ENCODE measurements around the gene ATP6V1A. TPM values are rescaled to one million over a fixed set of nuclear protein-coding genes. Genes with fewer than 3 reads are reported as not detected.

Gene ATP6V1A
- total and polyA plus RNA-seq, 2 of the 13 experiments (the other 11 are each of a cell fraction or from before 2014, with no cell fraction given): 23.4 to 95.1 TPM

GRCh38 chr3:113745756-113746547 lies 883 bp upstream of the ATP6V1A start, which contains the start of gene NAA50 (continued):
- TF ChIP-seq MEIS2 (CRISPR knock-in tag; IDR thresholded peaks at IDR 0.05): peak; percentile 48; the same call in 1 of the 2 replicates
- TF ChIP-seq ZNF274 (CRISPR knock-in tag; IDR thresholded peaks at IDR 0.05): peak; percentile 69; the same call in 1 of the 2 replicates
- no peak for TF ChIP-seq NR3C1 (CRISPR knock-in tag; IDR thresholded peaks at IDR 0.05)
- peak; percentile 78 for TF ChIP-seq RXRB (CRISPR knock-in tag; IDR thresholded peaks at IDR 0.05; ENCODE audit: borderline replicate concordance)
- no peak for TF ChIP-seq FOXP1 (IDR thresholded peaks at IDR 0.05)
- TF ChIP-seq FOXP1 (CRISPR knock-in tag; IDR thresholded peaks at IDR 0.05): no peak
- no peak for TF ChIP-seq ZNF570 (CRISPR knock-in tag; IDR thresholded peaks at IDR 0.05; ENCODE audit: borderline replicate concordance)

- peak overlapping the region; percentile 92 to 100 (median 97) for H3K4me3 ChIP-seq (replicated peaks in 1 of 3; ENCODE audit: insufficient read depth in 1 of 3, low read depth in 2 of 3, low read length in 3 of 3)
- peaks cover 23% of the 10 kb centered on the region for H4K20me1 ChIP-seq (ENCODE audit: insufficient read depth, low read length)
- H3K4me1 ChIP-seq (ENCODE audit: insufficient read depth, low read length): peaks cover 43% of the 10 kb centered on the region
- ChIA-PET CTCF (ENCODE audit: low intra/inter-chr PET ratio, low total read pairs) (no interaction called here), POLR2A (interaction anchor here (0.6 to 4.0 kb wide), 8 partner anchors 10 to 232 kb away, joined by 3 to 22 read pairs (median 3); partner anchors contain the start of genes SPICE1 and USF3)
- ATAC-seq (peak; percentile 36), FAIRE-seq (peak; percentile 54), DNase-seq (ENCODE audit: low spot score) (peak; percentile 11)
- peak overlapping the region; percentile 78 for H3K4me2 ChIP-seq (ENCODE audit: low read depth, low read length)
- intact Hi-C loops (cut with micrococcal nuclease; ENCODE audit: unreplicated experiment) (loop anchor here (1.0 to 10.0 kb wide), 5 partner anchors 8 to 309 kb away; partner anchors contain the start of genes CCDC191, QTRT2 and USF3), in situ Hi-C loops (cut with HindIII; ENCODE audit: extremely low pct_ligation_motif_present, low pct_unique_long_range_greater_than_20kb) (loop anchor here (10.0 kb wide), 1 partner anchor 87 kb away; the partner anchor contains the start of gene GRAMD1C)
- peak overlapping the region; percentile 100 for H3K27ac ChIP-seq (ENCODE audit: extremely low read length, insufficient read depth, low read length)
- H3K79me2 ChIP-seq (ENCODE audit: insufficient read depth, low read length): peaks cover 87% of the 10 kb centered on the region
- BruUV-seq (replicated peaks): TSS peak; percentile 74
- H3K9me3 ChIP-seq (ENCODE audit: low read length): no peaks in the 10 kb centered on the region
- H2AFZ ChIP-seq (ENCODE audit: low read length): peak overlapping the region; percentile 61
- H3K27me3 ChIP-seq (ENCODE audit: control insufficient read depth in 1 of 2, insufficient read depth in 2 of 2, low read length in 2 of 2): no peaks in the 10 kb centered on the region; a peak in 1 of 5 replicates
- no peaks in the 10 kb centered on the region for H3K36me3 ChIP-seq (replicated peaks in 1 of 2; ENCODE audit: control insufficient read depth in 1 of 2, insufficient read depth in 2 of 2, low read length in 2 of 2)
- H3K9ac ChIP-seq (ENCODE audit: insufficient read depth, low read depth, low read length): peak overlapping the region; percentile 96
- 2% methylated on average over 17 of the region's 18 CpGs for WGBS (ENCODE audit: low lambda C conversion rate)
- TF ChIP-seq SKI (IDR thresholded peaks at IDR 0.05; ENCODE audit: partially characterized antibody): no peak
- TF ChIP-seq ZNF292 (CRISPR knock-in tag; IDR thresholded peaks at IDR 0.05; ENCODE audit: borderline replicate concordance, low read depth): peak; percentile 76; the same call in 1 of the 2 replicates
- TF ChIP-seq FIP1L1 (IDR thresholded peaks at IDR 0.05; ENCODE audit: borderline replicate concordance, insufficient read depth, low read depth, low read length): no peak
- TF ChIP-seq MAX (IDR thresholded peaks at IDR 0.05): no peak
- TF ChIP-seq ARNTL (CRISPR knock-in tag; IDR thresholded peaks at IDR 0.05): no peak
- 0 out of 2 replicates have a peak, but pooled peaks have one; percentile 44 for TF ChIP-seq KMT2B (CRISPR knock-in tag; IDR thresholded peaks at IDR 0.05)
- no peak for TF ChIP-seq ZC3H13 (CRISPR knock-in tag; IDR thresholded peaks at IDR 0.05)
- TF ChIP-seq SMAD3 (CRISPR knock-in tag; IDR thresholded peaks at IDR 0.05): 0 out of 2 replicates have a peak, but pooled peaks have one; percentile 4
- peak in 1 of 2 experiments; percentile 29; a peak in 1 of 4 replicates for TF ChIP-seq HMGXB4 (CRISPR knock-in tag; IDR thresholded peaks at IDR 0.05; ENCODE audit: borderline replicate concordance in 1 of 2, low read depth in 1 of 2)
These were observed 630 bp downstream of the ATP6V1A start for GRCh38 chr3:113747283-113748046.
